Endothelial cell of umbilical vein (primary cell): ENCODE measurements around the gene VPS37C. TPM values are rescaled to one million over a fixed set of nuclear protein-coding genes. Genes with fewer than 3 reads are reported as not detected.

Experiments used
- BruUV-seq: library from RNA; stranded (reverse); fragments of 400-500 nt; replicated peaks from 2 replicates; lab custom pipeline; 2021; lab: Mats Ljungman, UMichigan
- CTCF ChIA-PET: fragments of 300-600, 350-600 bp; sonication (Branson Sonifier 250); formaldehyde crosslinking; loops from one replicate; lab custom pipeline; 2021; ENCODE audit warnings: antibody characterized with exemption, inconsistent platforms; lab: Charles Lee
- POLR2A ChIA-PET: fragments of 300-600, 350-600 bp; sonication (Branson Sonifier 250); formaldehyde crosslinking; loops from one replicate; lab custom pipeline; 2021; ENCODE audit warnings: antibody characterized with exemption, inconsistent platforms; lab: Charles Lee
- DNase-seq: peaks from one replicate; pipeline ENCODE4 v3.0.0-alpha.2; 2011; ENCODE audit warnings: low read depth, low spot score
- FAIRE-seq: peaks from 2 replicates; lab custom pipeline; 2011; peaks lifted over from hg19 to GRCh38; lab: Jason Lieb, UNC
- H2AFZ ChIP-seq: 2 replicates; pipeline ENCODE4 v1.6.0; 2012; ENCODE audit warnings: low read depth, low read length, control low read depth, inconsistent platforms
- H3K27ac ChIP-seq: 2 replicates; pipeline ENCODE4 v1.5.1; 2011; ENCODE audit warnings: low read depth, mild to moderate bottlenecking, control low read depth, low read length, moderate library complexity; ENCODE audit not compliant: insufficient read depth
- H3K27me3 ChIP-seq, 2 experiments: 2 replicates each; pipeline versions ENCODE4 v1.6.0 to v1.6.1; 2011; ENCODE audit warnings: low read length in 2 of 2, mixed read lengths in 1 of 2; ENCODE audit not compliant: control insufficient read depth in 2 of 2, insufficient read depth in 2 of 2
- H3K36me3 ChIP-seq, 2 experiments: 2 replicates in 1 of 2; 3 replicates in 1 of 2; pipeline ENCODE4 v1.5.1; 2011; ENCODE audit warnings: low read length in 2 of 2, mild to moderate bottlenecking in 1 of 2, moderate library complexity in 1 of 2; ENCODE audit not compliant: control insufficient read depth in 2 of 2, insufficient read depth in 2 of 2; ENCODE audit errors: extremely low read depth in 1 of 2
- H3K4me1 ChIP-seq: 3 replicates; pipeline ENCODE4 v1.5.1; 2011; ENCODE audit warnings: mild to moderate bottlenecking, low read length; ENCODE audit not compliant: control insufficient read depth, insufficient read depth; ENCODE audit errors: extremely low read depth
- H3K4me2 ChIP-seq: 2 replicates; pipeline ENCODE4 v1.6.1; 2011; ENCODE audit warnings: low read length, control low read depth, mixed read lengths; ENCODE audit not compliant: insufficient read depth
- H3K4me3 ChIP-seq, 3 experiments: fragments of 200-600 bp in 1 of 3; sonication (generic), shearing (Covaris generic) in 1 of 3; replicated peaks in 1 of 3; 2 replicates each; pipeline ENCODE4 v1.5.1; 2011 to 2016; ENCODE audit warnings: control low read depth in 3 of 3, low read length in 3 of 3, mild to moderate bottlenecking in 2 of 3, inconsistent platforms in 1 of 3, low read depth in 1 of 3, moderate library complexity in 1 of 3; ENCODE audit not compliant: insufficient read depth in 1 of 3
- H3K79me2 ChIP-seq: 2 replicates; pipeline ENCODE4 v1.6.0; 2012; ENCODE audit warnings: low read length, inconsistent platforms; ENCODE audit not compliant: control insufficient read depth, insufficient read depth
- H3K9ac ChIP-seq: replicated peaks from 2 replicates; pipeline ENCODE3; 2011; ENCODE audit warnings: low read length, control low read depth; ENCODE audit not compliant: insufficient read depth; ENCODE audit errors: extremely low read depth
- H3K9me1 ChIP-seq: replicated peaks from 3 replicates; pipeline ENCODE4 v1.6.0; 2011; ENCODE audit warnings: mild to moderate bottlenecking, low read length; ENCODE audit not compliant: control insufficient read depth, insufficient read depth; ENCODE audit errors: extremely low read depth
- H3K9me3 ChIP-seq: replicated peaks from 2 replicates; pipeline ENCODE4 v1.5.1; 2012; ENCODE audit warnings: low read length, inconsistent platforms; ENCODE audit not compliant: control insufficient read depth, insufficient read depth
- H4K20me1 ChIP-seq: replicated peaks from 2 replicates; pipeline ENCODE3; 2011; ENCODE audit warnings: mild to moderate bottlenecking, low read length; ENCODE audit not compliant: control insufficient read depth, insufficient read depth; ENCODE audit errors: extremely low read depth
- EZH2 ChIP-seq: IDR thresholded peaks from 2 replicates; pipeline ENCODE4 v1.6.1; 2012; ENCODE audit warnings: borderline replicate concordance, low read depth, mild to moderate bottlenecking, moderate library complexity, low read length, inconsistent platforms; ENCODE audit not compliant: severe bottlenecking
- FOS ChIP-seq: IDR thresholded peaks from 2 replicates; pipeline ENCODE4 v1.6.1; 2011; ENCODE audit warnings: mild to moderate bottlenecking, low read length, moderate library complexity, borderline replicate concordance; ENCODE audit not compliant: insufficient read depth
- GATA2 ChIP-seq: IDR thresholded peaks from 2 replicates; pipeline ENCODE4 v1.7.0; 2011; ENCODE audit warnings: low read depth, mild to moderate bottlenecking, moderate library complexity, mixed read lengths, low read length; ENCODE audit not compliant: insufficient read length, insufficient read depth
- JUN ChIP-seq: IDR thresholded peaks from 2 replicates; pipeline ENCODE4 v1.6.1; 2011; ENCODE audit warnings: borderline replicate concordance, low read depth; ENCODE audit not compliant: insufficient read length, insufficient read depth
- MAX ChIP-seq: IDR thresholded peaks from 2 replicates; pipeline ENCODE4 v1.6.1; 2011; ENCODE audit not compliant: insufficient read depth, insufficient read length
- MYC ChIP-seq: IDR thresholded peaks from one replicate; pipeline ENCODE4 v1.6.1; 2011; ENCODE audit warnings: mild to moderate bottlenecking, low read depth, low read length
- POLR2A ChIP-seq: IDR thresholded peaks from 2 replicates; pipeline ENCODE4 v1.6.1; 2012; ENCODE audit warnings: low read depth, mild to moderate bottlenecking, control low read depth, low read length
- POLR2AphosphoS5 ChIP-seq: IDR thresholded peaks from 2 replicates; pipeline ENCODE4 v1.6.1; 2012; ENCODE audit warnings: low read depth, mild to moderate bottlenecking, control low read depth, low read length, moderate library complexity; ENCODE audit not compliant: insufficient read depth
- dilution Hi-C: fragments of 300-500 bp; cut with MboI; formaldehyde crosslinking; loops from one replicate; pipeline ENCODE4 v1.15.0; 2019; ENCODE audit warnings: low sequenced_read_pairs; ENCODE audit not compliant: extremely low pct_ligation_motif_present
- intact Hi-C: fragments of 100-400 bp; cut with micrococcal nuclease; formaldehyde crosslinking; loops from one replicate; pipeline ENCODE4 v1.10.0; 2022
- polyA plus RNA-seq, 4 experiments: library from polyadenylated mRNA; depleted of rRNA in 3 of 4; stranded (reverse) in 3 of 4; unstranded in 1 of 4; fragments of >200 nt; gene quantifications; 2 replicates each; pipeline versions ENCODE4 v1.2.1 to v1.2.3, GENCODE V29; 2011 to 2012; ENCODE audit warnings: missing spikeins in 1 of 4
- total RNA-seq: library from RNA; stranded (reverse); gene quantifications from 2 replicates; pipeline ENCODE4 v1.2.3, GENCODE V29; 2021
- TF ChIP-seq, protein P1 (sequence below), 2 donors: IDR thresholded peaks; 1 replicate in 1 of 2; 2 replicates in 1 of 2; pipeline ENCODE4 v1.5.1; 2011; ENCODE audit warnings: low read length in 2 of 2, mild to moderate bottlenecking in 2 of 2, moderate library complexity in 2 of 2, control low read depth in 1 of 2, inconsistent platforms in 1 of 2, low read depth in 1 of 2; ENCODE audit not compliant: insufficient read depth in 1 of 2; ENCODE audit errors: extremely low read depth in 1 of 2

Gene VPS37C
- total and polyA plus RNA-seq, 2 donors (not counting 3 experiments of a cell fraction or from before 2014, with no cell fraction given) = 17.7 to 23.4 TPM

DNA sequence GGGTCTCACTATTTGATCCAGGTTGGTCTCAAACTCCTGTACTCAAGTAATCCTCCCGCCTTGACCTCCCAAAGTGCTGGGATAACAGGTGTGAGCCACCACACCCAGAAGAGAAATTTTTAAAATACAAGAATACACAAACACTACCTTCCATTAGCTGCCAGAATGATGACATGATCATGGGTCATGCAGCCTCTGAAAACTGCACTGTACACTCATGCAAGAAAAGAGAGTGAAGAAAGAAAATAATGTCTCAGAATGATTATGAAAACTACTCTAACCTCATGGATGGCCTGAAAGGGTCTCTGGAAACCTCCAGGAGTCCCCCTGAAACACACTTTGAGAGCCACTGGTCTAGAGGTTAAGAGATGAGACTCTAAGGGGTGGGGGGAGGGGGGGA, 18.8 kb downstream of the VPS37C start:
- intact Hi-C loops = no loop called here
- CTCF ChIA-PET = interaction anchor here (2.1 kb wide), 1 partner anchor 12 kb away, joined by 9 read pairs; no protein-coding TSS in a partner anchor
- peaks cover 12% of the 10 kb centered on the region for H3K79me2 ChIP-seq

More for the DNA sequence above, 18.8 kb downstream of the VPS37C start:
- Histone ChIP-seq H3K4me3 (no peak overlapping the region), H3K9me1 (no peaks in the 10 kb centered on the region), H3K27me3 (no peaks in the 10 kb centered on the region), H3K9me3 (no peaks in the 10 kb centered on the region), H4K20me1 (no peaks in the 10 kb centered on the region), H3K36me3 (no peaks in the 10 kb centered on the region), H3K27ac (no peak overlapping the region), H3K9ac (no peak overlapping the region), H3K4me1 (no peaks in the 10 kb centered on the region), H2AFZ (no peak overlapping the region), H3K4me2 (no peak overlapping the region)
- BruUV-seq = no TSS peak
- POLR2A ChIA-PET = no interaction called here
- DNase-seq = no peak
- dilution Hi-C loops = no loop called here
- no peak for FAIRE-seq
- TF ChIP-seq GATA2 (no peak), MYC (no peak), JUN (no peak), FOS (no peak), POLR2AphosphoS5 (no peak), MAX (no peak), EZH2 (no peak), POLR2A (no peak)
- TF ChIP-seq, protein P1, sequence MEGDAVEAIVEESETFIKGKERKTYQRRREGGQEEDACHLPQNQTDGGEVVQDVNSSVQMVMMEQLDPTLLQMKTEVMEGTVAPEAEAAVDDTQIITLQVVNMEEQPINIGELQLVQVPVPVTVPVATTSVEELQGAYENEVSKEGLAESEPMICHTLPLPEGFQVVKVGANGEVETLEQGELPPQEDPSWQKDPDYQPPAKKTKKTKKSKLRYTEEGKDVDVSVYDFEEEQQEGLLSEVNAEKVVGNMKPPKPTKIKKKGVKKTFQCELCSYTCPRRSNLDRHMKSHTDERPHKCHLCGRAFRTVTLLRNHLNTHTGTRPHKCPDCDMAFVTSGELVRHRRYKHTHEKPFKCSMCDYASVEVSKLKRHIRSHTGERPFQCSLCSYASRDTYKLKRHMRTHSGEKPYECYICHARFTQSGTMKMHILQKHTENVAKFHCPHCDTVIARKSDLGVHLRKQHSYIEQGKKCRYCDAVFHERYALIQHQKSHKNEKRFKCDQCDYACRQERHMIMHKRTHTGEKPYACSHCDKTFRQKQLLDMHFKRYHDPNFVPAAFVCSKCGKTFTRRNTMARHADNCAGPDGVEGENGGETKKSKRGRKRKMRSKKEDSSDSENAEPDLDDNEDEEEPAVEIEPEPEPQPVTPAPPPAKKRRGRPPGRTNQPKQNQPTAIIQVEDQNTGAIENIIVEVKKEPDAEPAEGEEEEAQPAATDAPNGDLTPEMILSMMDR (IDR thresholded peaks at IDR 0.05; ENCODE audit: extremely low read depth in 1 of 2, insufficient read depth in 1 of 2, low read depth in 1 of 2, low read length in 2 of 2) = no peak
